Smooth muscle cell (in vitro differentiated cells): Measurements from ENCODE around the gene UBAP2. TPM values are rescaled to one million over a fixed set of nuclear protein-coding genes. Genes with fewer than 3 reads are reported as not detected.

Source experiments
- DNase-seq: peaks from one replicate; lab custom pipeline; 2025; ENCODE audit not compliant: unreplicated experiment; lab: John Stamatoyannopoulos, UW
- H2AFZ ChIP-seq: fragments of 200-600 bp; sonication (generic); 2 replicates; pipeline ENCODE4 v1.6.0; 2016; ENCODE audit warnings: antibody characterized with exemption, low read depth, mild to moderate bottlenecking
- H3F3A ChIP-seq: fragments of 200-600 bp; sonication (generic); 2 replicates; pipeline ENCODE4 v1.6.0; 2017; ENCODE audit warnings: antibody characterized with exemption, low read depth
- H3K27ac ChIP-seq: fragments of 200-600 bp; sonication (generic); 2 replicates; pipeline ENCODE4 v1.5.1; 2016; ENCODE audit warnings: low read depth, mild to moderate bottlenecking
- H3K27me3 ChIP-seq: fragments of 200-600 bp; sonication (generic); 2 replicates; pipeline ENCODE4 v1.6.1; 2016; ENCODE audit warnings: low read depth, mild to moderate bottlenecking
- H3K36me3 ChIP-seq: fragments of 200-600 bp; sonication (generic); 2 replicates; pipeline ENCODE4 v1.5.1; 2016; ENCODE audit warnings: low read depth
- H3K4me1 ChIP-seq: fragments of 200-600 bp; sonication (generic); 2 replicates; pipeline ENCODE4 v1.5.1; 2016; ENCODE audit warnings: low read depth
- H3K4me2 ChIP-seq: fragments of 200-600 bp; sonication (generic); 2 replicates; pipeline ENCODE4 v1.6.0; 2016; ENCODE audit warnings: mild to moderate bottlenecking
- H3K4me3 ChIP-seq: fragments of 200-600 bp; sonication (generic); 2 replicates; pipeline ENCODE4 v1.5.1; 2016; ENCODE audit warnings: mild to moderate bottlenecking
- H3K79me2 ChIP-seq: fragments of 200-600 bp; sonication (generic); 2 replicates; pipeline ENCODE4 v1.6.0; 2016; ENCODE audit warnings: low read depth, mild to moderate bottlenecking
- H3K9ac ChIP-seq: fragments of 200-600 bp; sonication (generic); 2 replicates; pipeline ENCODE4 v1.6.0; 2016; ENCODE audit warnings: low read depth
- H3K9me3 ChIP-seq: fragments of 200-600 bp; sonication (generic); replicated peaks from 2 replicates; pipeline ENCODE4 v1.5.1; 2016; ENCODE audit warnings: low read depth
- H4K20me1 ChIP-seq: fragments of 200-600 bp; sonication (generic); 2 replicates; pipeline ENCODE4 v1.6.0; 2016; ENCODE audit warnings: low read depth
- WGBS: methylation state at CpG from one replicate; pipeline ENCODE4 v1.1.7; 2016; ENCODE audit warnings: low lambda C conversion rate; 5-methylcytosine and 5-hydroxymethylcytosine counted together
- polyA plus RNA-seq: library from polyadenylated mRNA; unstranded; fragments of >200 nt; fragmentation: Nextera tagmentation; extraction: Ambion mirVana; gene quantifications from 2 replicates; pipeline ENCODE4 v1.2.1, GENCODE V29; 2016
- total RNA-seq: library from RNA; depleted of rRNA; stranded (reverse); fragments of >200 nt; gene quantifications from 2 replicates; pipeline ENCODE4 v1.2.3, GENCODE V29; 2014
- TF ChIP-seq, protein P1 (sequence below): fragments of 200-600 bp; sonication (generic); IDR thresholded peaks from 2 replicates; pipeline ENCODE4 v1.5.1; 2017; ENCODE audit warnings: borderline replicate concordance, mild to moderate bottlenecking, antibody characterized with exemption; ENCODE audit not compliant: insufficient read depth, poor library complexity, severe bottlenecking

Gene UBAP2
- total and polyA plus RNA-seq, 2 experiments from 2014 or later, result 19.5 to 20.4 TPM

DNA sequence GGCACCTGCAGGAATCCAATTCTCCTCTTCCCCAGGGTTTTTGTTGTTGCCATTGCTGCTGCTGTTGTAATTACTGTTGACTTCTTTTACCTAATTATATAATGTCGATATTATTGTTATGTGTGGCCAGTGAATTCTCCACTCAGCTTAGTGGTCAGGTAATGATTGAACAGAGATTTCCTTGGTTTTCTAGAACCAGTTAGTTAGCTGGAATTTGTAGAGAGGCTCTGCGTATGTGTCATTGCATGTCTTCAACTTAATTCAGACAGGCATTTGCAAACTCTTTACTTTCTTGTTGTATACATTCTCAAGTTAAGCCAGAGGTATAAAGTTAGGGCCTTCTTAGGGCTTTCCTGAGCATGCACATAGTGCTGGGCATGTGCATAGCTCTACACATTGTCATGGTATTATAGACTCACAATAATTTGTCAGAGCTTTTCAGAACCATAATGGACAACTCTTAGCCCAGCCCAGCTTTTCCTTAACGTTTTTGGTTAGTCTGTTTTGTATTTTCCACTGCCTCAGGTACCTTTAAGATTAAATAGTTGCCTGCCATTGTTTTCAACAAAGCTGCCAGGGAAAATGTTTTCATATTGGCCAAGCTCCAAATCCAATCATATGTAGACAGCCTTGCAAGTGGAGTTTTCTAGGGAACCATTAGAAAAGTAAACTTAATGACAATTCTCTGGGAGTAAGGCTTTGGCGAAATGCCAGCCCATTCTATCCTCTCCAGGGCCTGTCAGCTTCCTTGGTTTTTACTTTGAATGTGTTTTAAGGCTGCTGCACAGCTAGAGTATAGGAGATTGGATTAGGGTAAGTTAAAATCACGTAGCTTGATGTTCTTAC is 163.6 kb downstream of the UBAP2 start:
- peaks cover 100% of the 10 kb centered on the region for H4K20me1 ChIP-seq
- H3K4me3 ChIP-seq, result no peak overlapping the region
- DNase-seq, result no peak
- H3K79me2 ChIP-seq, result peaks cover 100% of the 10 kb centered on the region
- TF ChIP-seq, protein P1, sequence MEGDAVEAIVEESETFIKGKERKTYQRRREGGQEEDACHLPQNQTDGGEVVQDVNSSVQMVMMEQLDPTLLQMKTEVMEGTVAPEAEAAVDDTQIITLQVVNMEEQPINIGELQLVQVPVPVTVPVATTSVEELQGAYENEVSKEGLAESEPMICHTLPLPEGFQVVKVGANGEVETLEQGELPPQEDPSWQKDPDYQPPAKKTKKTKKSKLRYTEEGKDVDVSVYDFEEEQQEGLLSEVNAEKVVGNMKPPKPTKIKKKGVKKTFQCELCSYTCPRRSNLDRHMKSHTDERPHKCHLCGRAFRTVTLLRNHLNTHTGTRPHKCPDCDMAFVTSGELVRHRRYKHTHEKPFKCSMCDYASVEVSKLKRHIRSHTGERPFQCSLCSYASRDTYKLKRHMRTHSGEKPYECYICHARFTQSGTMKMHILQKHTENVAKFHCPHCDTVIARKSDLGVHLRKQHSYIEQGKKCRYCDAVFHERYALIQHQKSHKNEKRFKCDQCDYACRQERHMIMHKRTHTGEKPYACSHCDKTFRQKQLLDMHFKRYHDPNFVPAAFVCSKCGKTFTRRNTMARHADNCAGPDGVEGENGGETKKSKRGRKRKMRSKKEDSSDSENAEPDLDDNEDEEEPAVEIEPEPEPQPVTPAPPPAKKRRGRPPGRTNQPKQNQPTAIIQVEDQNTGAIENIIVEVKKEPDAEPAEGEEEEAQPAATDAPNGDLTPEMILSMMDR, result no peak
- H3F3A ChIP-seq, result peaks cover 5% of the 10 kb centered on the region
- no peaks in the 10 kb centered on the region for H3K9me3 ChIP-seq
- H3K4me2 ChIP-seq, result peak overlapping the region; percentile 16
- no peak overlapping the region for H2AFZ ChIP-seq
- H3K27me3 ChIP-seq, result no peaks in the 10 kb centered on the region
- H3K27ac ChIP-seq, result peak overlapping the region; percentile 45
- no peaks in the 10 kb centered on the region for H3K36me3 ChIP-seq
- peaks cover 13% of the 10 kb centered on the region for H3K4me1 ChIP-seq
- 72% methylated on average over 5 of the region's 5 CpGs for WGBS
- no peak overlapping the region for H3K9ac ChIP-seq

DNA sequence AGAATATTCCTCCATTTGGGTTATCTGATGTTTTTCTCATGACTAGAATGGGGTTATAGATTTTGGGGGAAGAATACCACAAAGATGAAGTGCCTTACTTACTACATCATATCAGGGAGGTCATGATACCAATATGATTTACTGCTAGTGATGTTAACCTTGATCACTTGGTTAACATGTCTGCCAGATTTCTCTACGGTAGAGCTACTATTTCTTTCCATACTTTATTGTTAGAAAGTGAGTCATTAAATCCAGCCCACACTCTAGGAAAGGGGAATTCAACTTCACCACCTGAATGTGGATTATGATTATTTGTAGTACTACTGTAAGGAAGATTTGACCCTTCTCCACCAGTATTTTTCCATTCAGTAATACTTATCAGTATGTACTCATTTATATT is 167.1 kb downstream of the UBAP2 start:
- WGBS, result 50% methylated on average over 1 of the region's 1 CpG
- no peaks in the 10 kb centered on the region for H3K36me3 ChIP-seq
- peak overlapping the region; percentile 37 for H3K27ac ChIP-seq
- no peak overlapping the region for H2AFZ ChIP-seq
- no peak overlapping the region for H3K4me3 ChIP-seq
- peaks cover 100% of the 10 kb centered on the region for H3K79me2 ChIP-seq
- TF ChIP-seq, protein P1, result no peak
- H3K4me2 ChIP-seq, result no peak overlapping the region
- H3K9ac ChIP-seq, result no peak overlapping the region
- no peaks in the 10 kb centered on the region for H3K27me3 ChIP-seq
- H3F3A ChIP-seq, result no peaks in the 10 kb centered on the region
- peaks cover 100% of the 10 kb centered on the region for H4K20me1 ChIP-seq
- DNase-seq, result no peak
- peaks cover 13% of the 10 kb centered on the region for H3K4me1 ChIP-seq
- H3K9me3 ChIP-seq, result no peaks in the 10 kb centered on the region

DNA sequence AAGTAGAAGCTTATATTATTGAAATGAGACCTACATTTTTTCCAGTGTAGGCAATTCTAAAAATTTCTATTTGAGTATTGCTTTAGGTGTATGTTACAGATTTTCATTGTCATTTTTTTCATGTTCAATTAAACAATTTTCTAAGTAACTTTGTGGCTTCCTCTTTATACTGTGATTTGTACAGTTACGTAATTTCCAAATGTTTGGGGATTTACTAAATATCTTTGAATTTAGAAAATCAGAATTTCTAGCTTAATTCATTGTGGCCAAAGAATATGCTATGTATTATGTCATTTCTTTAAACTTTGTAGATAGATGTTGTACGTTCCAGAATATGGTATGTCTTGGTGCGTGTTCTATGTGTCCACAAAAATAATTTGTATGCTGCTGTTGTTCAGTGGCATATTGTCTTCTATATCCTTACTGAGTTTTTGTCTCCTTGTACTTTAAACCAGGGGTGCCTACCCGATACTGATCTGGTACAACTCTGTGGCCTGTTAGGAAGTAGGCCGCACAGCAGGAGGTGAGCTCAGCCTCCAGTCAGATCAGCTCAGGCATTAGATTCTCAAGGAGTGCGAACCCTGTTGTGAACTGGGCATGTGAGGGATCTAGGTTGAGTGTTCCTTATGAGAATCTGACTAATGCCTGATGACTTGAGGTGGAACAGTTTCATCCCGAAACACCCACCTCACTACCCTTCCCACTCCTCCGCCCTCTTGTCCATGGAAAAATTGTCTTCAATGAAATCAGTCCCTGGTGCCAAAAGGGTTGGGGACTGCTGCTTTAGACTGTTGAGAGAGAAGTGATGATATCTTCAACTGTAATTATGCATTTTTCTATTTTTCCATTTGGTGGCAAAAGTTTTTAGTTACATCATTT is 168.2 kb downstream of the UBAP2 start:
- Histone ChIP-seq H3K4me3 (no peak overlapping the region), H3K9me3 (no peaks in the 10 kb centered on the region), H3K9ac (no peak overlapping the region), H3K4me1 (peaks cover 13% of the 10 kb centered on the region), H3K79me2 (peaks cover 100% of the 10 kb centered on the region), H3K4me2 (no peak overlapping the region), H3K27ac (peak overlapping the region; percentile 37), H3F3A (no peaks in the 10 kb centered on the region), H3K36me3 (no peaks in the 10 kb centered on the region), H3K27me3 (no peaks in the 10 kb centered on the region), H4K20me1 (peaks cover 100% of the 10 kb centered on the region), H2AFZ (no peak overlapping the region)
- TF ChIP-seq, protein P1, result no peak
- 92% methylated on average over 8 of the region's 8 CpGs for WGBS
- DNase-seq, result no peak
